Ovary (tissue), 3 donors: ENCODE data around the gene EIF3K.

ENCODE experiments used
- CTCF ChIP-seq, 3 donors: fragments of 450-650 bp in 2 of 3; fragments of 200-600 bp in 1 of 3; IDR thresholded peaks; one replicate each; pipeline versions ENCODE4 v1.5.1 to v1.8.0; 2016 to 2022; ENCODE audit warnings: antibody characterized with exemption in 3 of 3, mild to moderate bottlenecking in 1 of 3
- EP300 ChIP-seq: sonication (generic); formaldehyde crosslinking; IDR thresholded peaks from one replicate; pipeline ENCODE4 v1.6.1; 2017; ENCODE audit warnings: antibody characterized with exemption
- donor health status: DM: no; HTN: no; CAD: no.

DNA sequence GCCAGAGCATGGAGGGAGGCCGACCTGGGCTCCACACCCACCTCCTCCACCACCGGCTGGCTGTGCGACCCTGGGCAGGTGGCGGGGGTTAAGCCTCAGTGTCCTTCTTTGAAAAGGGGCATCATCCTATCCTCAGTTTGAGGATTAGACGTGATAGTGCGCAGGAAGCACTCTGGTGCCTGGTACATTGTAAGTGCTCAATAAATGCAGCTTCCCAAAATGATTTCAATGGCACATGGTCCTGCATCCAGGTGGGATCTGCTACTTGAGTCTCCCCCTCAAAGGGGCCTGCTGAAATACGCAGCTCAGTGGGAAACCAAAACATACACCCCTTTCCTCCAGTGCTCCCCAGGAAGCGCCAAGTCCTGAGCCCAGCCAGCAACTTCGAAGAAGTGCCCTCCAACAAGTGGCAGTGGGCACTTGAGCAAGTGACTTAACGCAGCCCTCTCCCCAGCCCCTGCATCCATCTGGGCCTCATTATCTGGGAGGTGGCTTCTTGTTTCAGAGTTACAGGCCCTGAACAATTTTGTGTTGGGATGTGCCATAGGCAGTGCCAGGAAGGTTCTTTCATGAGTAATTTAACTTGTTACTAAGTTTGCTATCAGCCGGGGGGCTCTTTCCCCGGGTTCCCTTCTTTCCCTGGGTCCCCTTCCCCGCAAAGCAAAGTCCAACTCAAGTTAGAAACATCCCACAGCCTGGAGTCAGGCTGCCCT lies 46.4 kb downstream of the EIF3K start:
- TF ChIP-seq CTCF (IDR thresholded peaks at IDR 0.05), result no peak
- no peak for TF ChIP-seq EP300
